ENCODE measurements around the gene AREG.

DNA sequence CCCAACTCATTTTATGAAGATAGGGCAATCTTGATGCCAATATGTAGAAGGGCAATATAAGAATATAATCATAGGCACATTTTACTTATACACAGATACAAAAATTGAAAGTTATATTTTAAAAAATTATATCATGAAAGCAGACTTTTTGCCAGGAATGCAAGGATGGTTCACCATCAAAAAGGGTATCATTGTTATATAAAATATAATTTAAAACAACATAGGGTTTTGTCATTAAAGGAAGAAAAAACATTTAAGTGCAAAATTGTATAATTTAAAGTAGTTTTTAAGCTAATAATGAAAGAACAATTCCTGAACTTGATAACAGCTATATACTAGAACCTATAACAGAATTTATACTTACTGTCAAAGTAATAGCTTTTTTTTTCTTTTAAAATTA lies 15.9 kb downstream of the AREG start:
- TF ChIP-seq, protein P1, sequence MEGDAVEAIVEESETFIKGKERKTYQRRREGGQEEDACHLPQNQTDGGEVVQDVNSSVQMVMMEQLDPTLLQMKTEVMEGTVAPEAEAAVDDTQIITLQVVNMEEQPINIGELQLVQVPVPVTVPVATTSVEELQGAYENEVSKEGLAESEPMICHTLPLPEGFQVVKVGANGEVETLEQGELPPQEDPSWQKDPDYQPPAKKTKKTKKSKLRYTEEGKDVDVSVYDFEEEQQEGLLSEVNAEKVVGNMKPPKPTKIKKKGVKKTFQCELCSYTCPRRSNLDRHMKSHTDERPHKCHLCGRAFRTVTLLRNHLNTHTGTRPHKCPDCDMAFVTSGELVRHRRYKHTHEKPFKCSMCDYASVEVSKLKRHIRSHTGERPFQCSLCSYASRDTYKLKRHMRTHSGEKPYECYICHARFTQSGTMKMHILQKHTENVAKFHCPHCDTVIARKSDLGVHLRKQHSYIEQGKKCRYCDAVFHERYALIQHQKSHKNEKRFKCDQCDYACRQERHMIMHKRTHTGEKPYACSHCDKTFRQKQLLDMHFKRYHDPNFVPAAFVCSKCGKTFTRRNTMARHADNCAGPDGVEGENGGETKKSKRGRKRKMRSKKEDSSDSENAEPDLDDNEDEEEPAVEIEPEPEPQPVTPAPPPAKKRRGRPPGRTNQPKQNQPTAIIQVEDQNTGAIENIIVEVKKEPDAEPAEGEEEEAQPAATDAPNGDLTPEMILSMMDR (conservative IDR thresholded peaks at IDR 0.05 in 1 of 2, IDR thresholded peaks at IDR 0.05 in 1 of 2; ENCODE audit: low read depth in 1 of 2, low read length in 2 of 2): no peak
- TF ChIP-seq EZH2 (IDR thresholded peaks at IDR 0.05; ENCODE audit: low read length, missing control alignments): no peak

Measured in fibroblast of lung (primary cell).